HEK293T (cell line): Measurements from ENCODE around the gene ZNF396.

ENCODE experiments used
- ARNT ChIP-seq: fragments of 450-650 bp; IDR thresholded peaks from 2 replicates; pipeline ENCODE4 v1.6.1; 2017; ENCODE audit warnings: mild to moderate bottlenecking
- BHLHE40 ChIP-seq: fragments of 450-650 bp; IDR thresholded peaks from 2 replicates; pipeline ENCODE4 v1.6.1; 2016; ENCODE audit warnings: mild to moderate bottlenecking, moderate library complexity, borderline replicate concordance
- ELF4 ChIP-seq: fragments of 450-650 bp; IDR thresholded peaks from 2 replicates; pipeline ENCODE4 v1.6.1; 2017; ENCODE audit warnings: antibody characterized with exemption
- FOXK2 ChIP-seq: fragments of 450-650 bp; IDR thresholded peaks from 2 replicates; pipeline ENCODE4 v1.6.1; 2016; ENCODE audit warnings: mild to moderate bottlenecking
- FOXM1 ChIP-seq: fragments of 450-650 bp; IDR thresholded peaks from 2 replicates; pipeline ENCODE4 v1.6.1; 2017; ENCODE audit warnings: mild to moderate bottlenecking, borderline replicate concordance
- HDGF ChIP-seq: fragments of 450-650 bp; IDR thresholded peaks from 2 replicates; pipeline ENCODE4 v1.6.1; 2017; ENCODE audit warnings: antibody characterized with exemption, borderline replicate concordance
- L3MBTL2 ChIP-seq: fragments of 450-650 bp; conservative IDR thresholded peaks from 2 replicates; pipeline ENCODE4 v1.6.1; 2016; ENCODE audit warnings: mild to moderate bottlenecking
- LEF1 ChIP-seq: fragments of 450-650 bp; IDR thresholded peaks from 2 replicates; pipeline ENCODE4 v1.6.1; 2017; ENCODE audit warnings: mild to moderate bottlenecking, borderline replicate concordance
- NFRKB ChIP-seq: fragments of 450-650 bp; IDR thresholded peaks from 2 replicates; pipeline ENCODE4 v1.6.1; 2016; ENCODE audit warnings: mild to moderate bottlenecking, moderate library complexity
- PKNOX1 ChIP-seq: fragments of 450-650 bp; IDR thresholded peaks from 2 replicates; pipeline ENCODE4 v1.6.1; 2016
- SP1 ChIP-seq: fragments of 450-650 bp; IDR thresholded peaks from 2 replicates; pipeline ENCODE4 v1.6.1; 2017
- SUZ12 ChIP-seq: fragments of 450-650 bp; IDR thresholded peaks from 2 replicates; pipeline ENCODE4 v1.6.1; 2016; ENCODE audit warnings: mild to moderate bottlenecking
- TARDBP ChIP-seq: fragments of 450-650 bp; IDR thresholded peaks from 2 replicates; pipeline ENCODE4 v1.6.1; 2016
- ZNF384 ChIP-seq: fragments of 450-650 bp; IDR thresholded peaks from 2 replicates; pipeline ENCODE4 v1.6.1; 2016

DNA sequence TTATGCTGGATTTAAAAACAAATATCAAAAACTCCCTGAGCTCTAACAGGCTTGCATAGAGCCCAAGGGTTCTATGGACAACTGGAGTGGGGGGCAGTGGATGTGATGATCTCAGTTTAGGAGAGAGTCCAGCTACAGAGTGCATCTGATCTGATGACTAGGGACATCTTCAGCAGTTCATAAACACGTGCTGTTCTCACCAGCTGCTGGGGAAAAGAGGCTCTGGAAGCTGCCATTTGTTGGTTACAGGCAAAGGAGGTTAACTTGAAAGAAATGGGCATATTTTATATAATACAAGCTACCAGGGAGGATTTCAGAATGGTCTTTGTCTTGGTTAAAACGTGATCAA is 36.0 kb upstream of the ZNF396 start:
- TF ChIP-seq FOXM1, result no peak
- TF ChIP-seq BHLHE40, result no peak
- TF ChIP-seq NFRKB, result no peak
- TF ChIP-seq PKNOX1, result no peak
- no peak for TF ChIP-seq ARNT
- no peak for TF ChIP-seq SP1
- no peak for TF ChIP-seq ELF4
- no peak for TF ChIP-seq LEF1
- TF ChIP-seq SUZ12, result no peak
- no peak for TF ChIP-seq HDGF
- no peak for TF ChIP-seq FOXK2
- no peak for TF ChIP-seq L3MBTL2
- no peak for TF ChIP-seq ZNF384
- no peak for TF ChIP-seq TARDBP
